Esophagus squamous epithelium (tissue), 4 donors: ENCODE data around the gene EXOSC9.

ENCODE experiments used
- CTCF ChIP-seq, 6 experiments: fragments of 450-650 bp in 4 of 6; fragments of 200-600 bp in 2 of 6; sonication (generic) in 2 of 6; IDR thresholded peaks; one replicate each; pipeline ENCODE4 v1.5.1; 2016 to 2019; ENCODE audit warnings: antibody characterized with exemption in 6 of 6, mild to moderate bottlenecking in 4 of 6, moderate library complexity in 4 of 6
- POLR2A ChIP-seq, 4 donors: fragments of 450-650 bp; IDR thresholded peaks; one replicate each; pipeline ENCODE4 v1.6.1; 2017; ENCODE audit warnings: antibody characterized with exemption in 4 of 4, mild to moderate bottlenecking in 4 of 4, moderate library complexity in 3 of 4

- TF ChIP-seq POLR2A (IDR thresholded peaks at IDR 0.05): no peak
- no peak for TF ChIP-seq CTCF (IDR thresholded peaks at IDR 0.05)
These were observed 8.2 kb upstream of the EXOSC9 start for GRCh38 chr4:121792966-121793365.
